VCaP (cell line): ENCODE measurements around the gene SEC23B.

Source experiments
- H3K27ac ChIP-seq: fragments of 450-650 bp; 2 replicates; pipeline ENCODE4 v1.5.1; 2017
- TF ChIP-seq, protein P1 (sequence below): fragments of 450-650 bp; conservative IDR thresholded peaks from 2 replicates; pipeline ENCODE4 v1.5.1; 2017; ENCODE audit warnings: mild to moderate bottlenecking, moderate library complexity

The SEC23B gene

DNA sequence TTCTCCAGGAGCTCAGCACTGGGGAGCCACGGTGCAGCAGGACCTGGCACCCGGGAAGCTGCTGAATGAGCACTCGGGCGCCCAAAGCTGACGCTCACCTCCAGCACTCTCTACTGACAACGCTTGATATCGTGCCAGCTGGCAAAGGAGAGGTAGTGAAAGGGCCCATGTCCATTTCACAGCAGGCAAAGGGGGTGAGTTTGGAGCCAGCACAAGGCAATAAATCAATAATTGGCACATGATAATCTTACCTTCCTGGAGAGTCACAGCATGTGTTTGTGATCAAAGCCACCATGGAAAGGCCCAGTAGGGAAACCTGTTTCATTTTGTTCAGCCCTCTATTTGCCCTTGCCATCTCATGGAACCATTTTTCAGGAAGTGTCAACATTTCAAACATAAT is 36.2 kb downstream of the SEC23B start:
- TF ChIP-seq, protein P1, sequence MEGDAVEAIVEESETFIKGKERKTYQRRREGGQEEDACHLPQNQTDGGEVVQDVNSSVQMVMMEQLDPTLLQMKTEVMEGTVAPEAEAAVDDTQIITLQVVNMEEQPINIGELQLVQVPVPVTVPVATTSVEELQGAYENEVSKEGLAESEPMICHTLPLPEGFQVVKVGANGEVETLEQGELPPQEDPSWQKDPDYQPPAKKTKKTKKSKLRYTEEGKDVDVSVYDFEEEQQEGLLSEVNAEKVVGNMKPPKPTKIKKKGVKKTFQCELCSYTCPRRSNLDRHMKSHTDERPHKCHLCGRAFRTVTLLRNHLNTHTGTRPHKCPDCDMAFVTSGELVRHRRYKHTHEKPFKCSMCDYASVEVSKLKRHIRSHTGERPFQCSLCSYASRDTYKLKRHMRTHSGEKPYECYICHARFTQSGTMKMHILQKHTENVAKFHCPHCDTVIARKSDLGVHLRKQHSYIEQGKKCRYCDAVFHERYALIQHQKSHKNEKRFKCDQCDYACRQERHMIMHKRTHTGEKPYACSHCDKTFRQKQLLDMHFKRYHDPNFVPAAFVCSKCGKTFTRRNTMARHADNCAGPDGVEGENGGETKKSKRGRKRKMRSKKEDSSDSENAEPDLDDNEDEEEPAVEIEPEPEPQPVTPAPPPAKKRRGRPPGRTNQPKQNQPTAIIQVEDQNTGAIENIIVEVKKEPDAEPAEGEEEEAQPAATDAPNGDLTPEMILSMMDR, result no peak
- H3K27ac ChIP-seq, result peak overlapping the region; percentile 98

DNA sequence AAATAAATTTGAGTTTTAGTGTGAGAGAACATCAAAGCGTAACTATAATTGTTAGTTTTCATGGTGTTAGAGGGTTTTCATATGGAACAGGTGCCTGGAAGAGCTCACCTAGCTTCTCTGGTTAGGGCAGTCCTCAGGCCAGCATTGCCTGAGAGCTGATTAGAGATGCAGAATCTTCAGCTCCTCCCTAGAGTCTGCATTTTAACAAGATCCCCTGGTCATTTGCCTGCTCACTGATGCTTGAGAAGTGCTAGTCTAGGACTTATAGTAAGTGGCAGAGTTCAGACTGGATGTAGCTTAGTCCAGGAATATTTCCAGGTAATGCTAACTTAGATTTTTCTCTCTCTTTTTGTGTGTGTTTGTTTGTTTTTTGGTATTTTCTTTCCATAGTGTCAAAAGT is 37.8 kb downstream of the SEC23B start:
- TF ChIP-seq, protein P1, result no peak
- H3K27ac ChIP-seq, result peak overlapping the region; percentile 98

DNA sequence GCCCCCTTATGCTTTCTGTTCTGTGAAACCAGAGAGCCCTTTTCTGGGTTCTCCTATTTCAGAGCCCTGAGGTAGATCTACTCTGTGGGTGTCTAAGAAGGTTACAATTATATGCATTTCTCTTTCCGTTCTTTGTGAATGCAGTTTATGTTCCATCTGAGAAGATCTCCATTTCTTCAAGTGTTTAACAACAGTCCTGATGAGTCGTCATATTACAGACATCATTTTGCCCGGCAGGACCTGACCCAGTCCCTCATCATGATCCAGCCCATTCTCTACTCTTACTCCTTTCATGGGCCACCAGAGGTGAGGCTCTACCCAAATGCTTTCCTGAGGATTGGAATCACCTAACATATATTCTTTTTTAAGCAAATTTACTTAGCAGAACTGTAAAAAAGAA is 40.7 kb downstream of the SEC23B start:
- TF ChIP-seq, protein P1, result no peak

DNA sequence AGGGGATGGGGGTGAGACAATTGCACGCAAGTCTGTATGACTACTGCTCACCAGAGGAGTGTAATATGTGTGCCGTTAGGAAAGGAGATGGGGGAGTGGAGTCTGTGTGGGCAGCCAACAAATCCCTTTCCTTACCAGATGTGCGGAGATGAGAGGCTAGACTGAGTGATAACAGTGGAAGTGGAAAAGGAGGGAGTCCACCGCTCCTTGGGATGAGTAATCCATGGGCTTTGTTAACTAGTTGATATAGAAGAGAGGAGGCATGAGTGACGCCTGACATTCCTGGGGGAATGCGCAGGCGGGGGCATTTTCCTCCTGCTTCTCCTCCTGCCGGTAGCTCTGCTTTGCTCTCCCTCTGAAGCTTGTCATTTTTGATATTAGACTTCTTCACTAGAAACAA is 46.0 kb downstream of the SEC23B start:
- H3K27ac ChIP-seq, result no peak overlapping the region
- TF ChIP-seq, protein P1, result no peak

More for the DNA sequence above, 40.7 kb downstream of the SEC23B start:
- no peak overlapping the region for H3K27ac ChIP-seq

DNA sequence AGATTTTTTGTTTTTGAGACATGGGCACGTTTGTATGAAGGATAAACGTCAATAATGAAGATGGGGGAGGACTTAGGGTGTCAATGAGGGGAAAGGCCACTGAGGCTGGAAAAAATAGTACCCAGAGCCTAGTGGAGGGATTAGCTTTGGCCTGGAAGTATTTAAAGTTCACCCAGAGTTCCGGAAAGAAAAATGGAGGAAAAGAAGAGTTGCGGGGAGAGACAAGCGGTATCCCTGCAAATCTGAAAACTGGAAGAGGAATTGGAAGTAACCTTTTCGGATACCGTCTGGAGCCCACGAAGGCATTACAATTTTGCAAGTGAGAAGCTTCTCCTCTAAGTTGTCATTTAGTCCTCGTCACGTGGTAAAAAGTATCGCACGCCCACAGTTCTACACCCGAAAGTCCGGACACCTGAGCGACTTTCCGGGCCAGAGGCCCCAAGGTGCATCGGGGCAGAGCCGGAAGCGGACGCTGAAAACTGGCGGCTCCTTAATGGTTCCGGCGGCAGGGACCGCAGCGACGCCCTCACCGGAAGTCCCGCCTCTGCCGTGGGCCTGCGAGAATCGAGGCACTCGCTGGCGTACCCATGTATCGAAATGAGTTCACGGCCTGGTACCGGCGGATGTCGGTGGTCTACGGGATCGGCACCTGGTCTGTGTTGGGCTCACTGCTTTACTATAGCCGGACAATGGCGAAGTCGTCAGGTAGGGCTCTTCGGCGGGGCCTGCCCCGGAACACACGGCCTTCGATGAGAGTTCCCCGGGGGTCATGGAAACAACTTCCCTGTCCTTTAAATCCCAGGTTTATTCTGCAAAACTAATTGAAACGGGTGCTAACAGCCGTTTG is 59.4 kb downstream of the SEC23B start, which contains the start of gene SMIM26:
Gene SMIM26, plus strand, starts transcription at position 541 of the 847 bp plus-strand sequence. Its CDS starts 47 bp downstream, at position 588.
- H3K27ac ChIP-seq, result peak within 1 kb of the TSS; percentile 87
- TF ChIP-seq, protein P1, result no peak

DNA sequence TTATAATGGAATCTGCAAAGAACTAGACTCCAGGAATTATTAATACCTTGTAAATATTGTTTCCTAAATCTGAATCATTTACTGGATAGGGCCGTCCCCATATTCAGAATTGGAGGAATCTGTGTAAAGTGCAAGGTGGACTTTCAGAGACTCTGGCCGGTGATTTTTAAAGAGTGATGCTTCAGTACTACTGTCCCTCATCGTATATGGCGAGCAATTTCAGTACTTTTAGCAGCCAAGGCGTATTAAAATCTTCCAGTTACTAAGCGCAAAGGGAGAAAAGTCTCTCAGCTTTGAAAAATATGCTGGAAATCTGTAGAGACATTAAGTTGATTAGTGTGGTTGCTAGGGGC is 60.0 kb downstream of the SEC23B start:
- TF ChIP-seq, protein P1, result no peak
- peak overlapping the region; percentile 87 for H3K27ac ChIP-seq

DNA sequence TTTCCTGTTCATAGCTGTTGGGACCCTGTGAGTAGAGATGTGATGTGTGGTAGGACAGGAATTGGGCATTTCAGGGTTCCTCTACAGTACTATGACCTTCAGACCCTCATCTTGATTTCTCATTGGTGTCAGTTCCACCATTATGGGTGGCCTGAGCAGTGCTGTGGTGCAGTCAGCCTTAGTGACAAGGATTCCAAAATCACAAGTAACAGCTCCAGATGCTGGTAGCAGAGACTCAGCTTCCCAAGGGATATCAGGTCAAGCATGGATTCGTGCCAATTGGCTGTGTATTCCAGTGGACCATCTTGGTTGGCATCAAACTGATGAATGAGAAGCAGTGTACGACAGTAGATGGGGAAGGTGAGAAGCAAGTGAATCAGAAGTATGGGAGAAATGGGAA is 63.3 kb downstream of the SEC23B start:
- TF ChIP-seq, protein P1, result no peak
- H3K27ac ChIP-seq, result no peak overlapping the region
